B cell (primary cell): Measurements from ENCODE around the gene ADAM19. TPM values are rescaled to one million over a fixed set of nuclear protein-coding genes. Genes with fewer than 3 reads are reported as not detected.

Experiments used
- ATAC-seq: fragments of 200-7000 bp; cut with Tn5 transposase; one replicate; pipeline ENCODE4 v1.10.0; 2021; ENCODE audit warnings: low read depth, mild to moderate bottlenecking, moderate number of reproducible peaks, moderate library complexity
- CTCF ChIA-PET: fragments of 350-600 bp; sonication (Branson Sonifier 250); formaldehyde crosslinking; loops from one replicate; lab custom pipeline; 2021; ENCODE audit warnings: antibody characterized with exemption, inconsistent platforms; lab: Charles Lee
- POLR2A ChIA-PET: fragments of 350-600 bp; sonication (Branson Sonifier 250); formaldehyde crosslinking; loops from one replicate; lab custom pipeline; 2021; ENCODE audit warnings: antibody characterized with exemption; lab: Charles Lee
- DNase-seq: peaks from one replicate; pipeline ENCODE4 v3.0.0; 2013
- H2AFZ ChIP-seq: 2 replicates; pipeline ENCODE4 v1.6.1; 2012; ENCODE audit warnings: mild to moderate bottlenecking, low read depth, low read length; ENCODE audit not compliant: insufficient read depth, poor library complexity, severe bottlenecking
- H3K27ac ChIP-seq, 2 donors: 1 replicate in 1 of 2; 2 replicates in 1 of 2; pipeline ENCODE4 v1.5.1; 2012 to 2013; ENCODE audit warnings: low read length in 2 of 2, mild to moderate bottlenecking in 2 of 2, moderate library complexity in 1 of 2
- H3K27me3 ChIP-seq, 4 experiments: fragments of 200-600 bp in 1 of 4; sonication (generic) in 1 of 4; replicated peaks in 1 of 4; 1 replicate in 2 of 4; 2 replicates in 2 of 4; pipeline versions ENCODE4 v1.6.1 to v1.7.0; 2013 to 2016; ENCODE audit warnings: low read length in 3 of 4, mild to moderate bottlenecking in 2 of 4, mixed read lengths in 1 of 4, moderate library complexity in 1 of 4; ENCODE audit not compliant: insufficient read depth in 4 of 4, control insufficient read depth in 3 of 4; ENCODE audit errors: control extremely low read depth in 1 of 4
- H3K36me3 ChIP-seq, 2 experiments: replicated peaks in 1 of 2; 1 replicate in 1 of 2; 2 replicates in 1 of 2; pipeline versions ENCODE4 v1.6.1 to v1.7.1; 2013; ENCODE audit warnings: low read length in 1 of 2; ENCODE audit not compliant: insufficient read depth in 2 of 2, control insufficient read depth in 1 of 2; ENCODE audit errors: control extremely low read depth in 1 of 2, extremely low read depth in 1 of 2
- H3K4me1 ChIP-seq, 2 donors: fragments of 200-600 bp in 1 of 2; sonication (generic) in 1 of 2; 1 replicate in 1 of 2; 2 replicates in 1 of 2; pipeline versions ENCODE4 v1.5.1 to v1.6.1; 2013 to 2017; ENCODE audit warnings: low read length in 2 of 2; ENCODE audit not compliant: control insufficient read depth in 2 of 2, insufficient read depth in 2 of 2
- H3K4me2 ChIP-seq: replicated peaks from 2 replicates; pipeline ENCODE3; 2012; ENCODE audit warnings: mild to moderate bottlenecking, low read depth, low read length; ENCODE audit not compliant: poor library complexity, severe bottlenecking
- H3K4me3 ChIP-seq, 5 experiments: fragments of 200-600 bp in 1 of 5; sonication (generic) in 1 of 5; 1 replicate in 3 of 5; 2 replicates in 2 of 5; pipeline versions ENCODE4 v1.5.1 to v1.7.0; 2011 to 2016; ENCODE audit warnings: low read length in 4 of 5, mild to moderate bottlenecking in 4 of 5, low read depth in 2 of 5, control low read depth in 1 of 5, moderate library complexity in 1 of 5; ENCODE audit not compliant: insufficient read depth in 1 of 5; ENCODE audit errors: control extremely low read depth in 1 of 5, extremely low read depth in 1 of 5
- H3K79me2 ChIP-seq: fragments of 200-600 bp; sonication (generic); one replicate; pipeline ENCODE4 v1.6.0; 2016; ENCODE audit warnings: low read length; ENCODE audit not compliant: control insufficient read depth, insufficient read depth
- H3K9ac ChIP-seq: fragments of 200-600 bp; sonication (generic); 2 replicates; pipeline ENCODE4 v1.6.1; 2017; ENCODE audit warnings: mild to moderate bottlenecking, low read length, moderate library complexity
- H3K9me3 ChIP-seq, 3 donors: one replicate each; pipeline versions ENCODE4 v1.6.1 to v1.7.1; 2013; ENCODE audit warnings: low read length in 2 of 3; ENCODE audit not compliant: control insufficient read depth in 2 of 3, insufficient read depth in 1 of 3; ENCODE audit errors: control extremely low read depth in 1 of 3
- H4K20me1 ChIP-seq: 2 replicates; pipeline ENCODE4 v1.6.0; 2012; ENCODE audit warnings: mild to moderate bottlenecking, low read length; ENCODE audit not compliant: insufficient read depth, control insufficient read depth, poor library complexity, severe bottlenecking
- H3K27ac Mint-ChIP-seq: one replicate; pipeline ENCODE4 v1.8.0; 2021; ENCODE audit warnings: mixed read lengths
- H3K27me3 Mint-ChIP-seq: one replicate; pipeline ENCODE4 v1.8.0; 2021; ENCODE audit warnings: mixed read lengths
- H3K4me1 Mint-ChIP-seq: one replicate; pipeline ENCODE4 v1.8.0; 2021; ENCODE audit warnings: mixed read lengths
- H3K4me3 Mint-ChIP-seq: one replicate; pipeline ENCODE4 v1.8.0; 2021; ENCODE audit warnings: mixed read lengths
- H3K9me3 Mint-ChIP-seq: one replicate; pipeline ENCODE4 v1.8.0; 2022; ENCODE audit warnings: mixed read lengths; ENCODE audit not compliant: insufficient read depth
- CTCF ChIP-seq: fragments of 200-600 bp; IDR thresholded peaks from one replicate; pipeline ENCODE4 v1.8.0; 2022; ENCODE audit warnings: antibody characterized with exemption, mild to moderate bottlenecking
- EZH2 ChIP-seq: IDR thresholded peaks from 2 replicates; pipeline ENCODE4 v1.6.1; 2012; ENCODE audit warnings: borderline replicate concordance, low read depth, mild to moderate bottlenecking, moderate library complexity, low read length; ENCODE audit not compliant: insufficient read depth, poor library complexity, severe bottlenecking
- WGBS: methylation state at CpG from one replicate; pipeline ENCODE4 v1.1.5; 2013; ENCODE audit warnings: missing lambda C conversion rate; ENCODE audit not compliant: insufficient coverage; 5-methylcytosine and 5-hydroxymethylcytosine counted together
- intact Hi-C: fragments of 100-400 bp; cut with micrococcal nuclease; formaldehyde crosslinking; loops from one replicate; pipeline ENCODE4 v1.10.0; 2022
- polyA plus RNA-seq: library from polyadenylated mRNA; depleted of rRNA; stranded (reverse); fragments of >200 nt; gene quantifications from 2 replicates; pipeline ENCODE4 v1.2.3, GENCODE V29; 2012
- total RNA-seq, 2 donors: library from RNA; stranded (reverse); fragments of 120-200 nt in 1 of 2; gene quantifications; 1 replicate in 1 of 2; 2 replicates in 1 of 2; pipeline versions ENCODE4 v1.2.3 to v1.2.4, GENCODE V29; 2013 to 2022

Gene ADAM19
- total and polyA plus RNA-seq, 2 donors (not counting 1 experiment from before 2014, with no cell fraction given): 110 to 171 TPM

GRCh38 chr5:157458835-157459234, 116.7 kb downstream of the ADAM19 start:
- ChIA-PET CTCF (interaction anchor here (0.9 to 8.4 kb wide), 6 partner anchors 10 to 284 kb away, joined by 4 to 37 read pairs (median 10); no protein-coding TSS in a partner anchor), POLR2A (interaction anchor here (0.6 to 1.9 kb wide), 2 partner anchors 9 to 110 kb away, joined by 5 read pairs; no protein-coding TSS in a partner anchor)
- H3K9me3 Mint-ChIP-seq: no peaks in the 10 kb centered on the region
- WGBS: 92% methylated on average over 3 of the region's 5 CpGs
- TF ChIP-seq CTCF (no peak), EZH2 (no peak)
- H3K9me3 ChIP-seq: no peaks in the 10 kb centered on the region
- H2AFZ ChIP-seq: no peak overlapping the region
- peaks cover 0 to 2% of the 10 kb centered on the region in 2 experiments for H3K36me3 ChIP-seq
- H3K4me3 Mint-ChIP-seq: peak overlapping the region; percentile 90
- no peak overlapping the region for H3K9ac ChIP-seq
- ATAC-seq: no peak
- peaks cover 55 to 56% of the 10 kb centered on the region in 2 donors for H3K4me1 ChIP-seq
- peaks cover 14% of the 10 kb centered on the region for H3K79me2 ChIP-seq
- peak overlapping the region; percentile 45 to 77 for H3K27ac ChIP-seq
- DNase-seq: no peak
- intact Hi-C loops: no loop called here
- peak overlapping the region; percentile 94 for H3K4me2 ChIP-seq
- H3K4me3 ChIP-seq: no peak overlapping the region
- no peaks in the 10 kb centered on the region for H3K27me3 Mint-ChIP-seq
- H3K27me3 ChIP-seq: no peaks in the 10 kb centered on the region
- H3K27ac Mint-ChIP-seq: peak overlapping the region; percentile 78
- peaks cover 72% of the 10 kb centered on the region for H3K4me1 Mint-ChIP-seq
- H4K20me1 ChIP-seq: no peaks in the 10 kb centered on the region

GRCh38 chr5:157457391-157457790, 118.2 kb downstream of the ADAM19 start:
- no peaks in the 10 kb centered on the region for H3K9me3 ChIP-seq
- Mint-ChIP-seq H3K4me1 (peaks cover 60% of the 10 kb centered on the region), H3K9me3 (no peaks in the 10 kb centered on the region), H3K27me3 (no peaks in the 10 kb centered on the region), H3K27ac (peak overlapping the region; percentile 87), H3K4me3 (peak overlapping the region; percentile 76)
- CTCF ChIA-PET: interaction anchor here (1.0 to 8.4 kb wide), 5 partner anchors 14 to 286 kb away, joined by 3 to 37 read pairs (median 13); partner anchors contain the start of gene LSM11
- H3K79me2 ChIP-seq: peaks cover 14% of the 10 kb centered on the region
- intact Hi-C loops: no loop called here
- no peak overlapping the region for H3K4me3 ChIP-seq
- peaks cover 55 to 56% of the 10 kb centered on the region in 2 donors for H3K4me1 ChIP-seq
- H3K9ac ChIP-seq: no peak overlapping the region
- H3K27ac ChIP-seq: no peak overlapping the region
- H2AFZ ChIP-seq: no peak overlapping the region
- DNase-seq: no peak
- POLR2A ChIA-PET: no interaction called here
- H3K4me2 ChIP-seq: peak overlapping the region; percentile 94
- TF ChIP-seq CTCF (no peak), EZH2 (no peak)
- no peak for ATAC-seq
- H4K20me1 ChIP-seq: no peaks in the 10 kb centered on the region
- no peaks in the 10 kb centered on the region for H3K36me3 ChIP-seq
- H3K27me3 ChIP-seq: no peaks in the 10 kb centered on the region
- WGBS: 73% methylated on average over 4 of the region's 5 CpGs
